Peyer's patch (tissue), 4 donors: ENCODE results near the gene SGCA. TPM values are rescaled to one million over a fixed set of nuclear protein-coding genes. Genes with fewer than 3 reads are reported as not detected.

Experiments used
- DNase-seq, 3 donors: peaks; one replicate each; pipeline ENCODE4 v3.0.0-alpha.2; 2017 to 2019
- H3K27ac ChIP-seq, 4 donors: fragments of 200-600 bp; sonication (generic); one replicate each; pipeline ENCODE4 v1.5.1; 2016 to 2019
- H3K27me3 ChIP-seq, 2 donors: fragments of 200-600 bp; sonication (generic); one replicate each; pipeline ENCODE4 v1.5.1; 2019
- H3K36me3 ChIP-seq, 3 donors: fragments of 200-600 bp; sonication (generic); one replicate each; pipeline ENCODE4 v1.5.1; 2016 to 2019
- H3K4me1 ChIP-seq, 4 donors: fragments of 200-600 bp; sonication (generic); one replicate each; pipeline ENCODE4 v1.5.1; 2016 to 2019
- H3K4me3 ChIP-seq, 4 donors: fragments of 200-600 bp; sonication (generic); 1 replicate in 3 of 4; 2 replicates in 1 of 4; pipeline ENCODE4 v1.5.1; 2016 to 2019; ENCODE audit warnings: mild to moderate bottlenecking in 1 of 4
- H3K9me3 ChIP-seq, 4 donors: fragments of 200-600 bp; sonication (generic); one replicate each; pipeline ENCODE4 v1.5.1; 2016 to 2019; ENCODE audit warnings: mild to moderate bottlenecking in 1 of 4
- POLR2A ChIP-seq, 2 donors: fragments of 450-650 bp; IDR thresholded peaks; one replicate each; pipeline ENCODE4 v1.5.1; 2017; ENCODE audit warnings: antibody characterized with exemption in 2 of 2, mild to moderate bottlenecking in 2 of 2, moderate library complexity in 2 of 2
- total RNA-seq, 4 donors: library from RNA; depleted of rRNA; stranded (reverse); fragments of >200 nt; gene quantifications; one replicate each; pipeline ENCODE4 v1.1.0, GENCODE V29; 2016
- TF ChIP-seq, protein P1 (sequence below), 6 experiments: fragments of 450-650 bp in 4 of 6; fragments of 200-600 bp in 2 of 6; sonication (generic) in 1 of 6; IDR thresholded peaks; one replicate each; pipeline ENCODE4 v1.5.1; 2017 to 2019; ENCODE audit warnings: antibody characterized with exemption in 6 of 6, mild to moderate bottlenecking in 3 of 6, moderate library complexity in 1 of 6

The SGCA gene
- total RNA-seq, 4 donors from 2014 or later: 2.9 to 3.5 (median 3.5) TPM; not detected in 1

DNA sequence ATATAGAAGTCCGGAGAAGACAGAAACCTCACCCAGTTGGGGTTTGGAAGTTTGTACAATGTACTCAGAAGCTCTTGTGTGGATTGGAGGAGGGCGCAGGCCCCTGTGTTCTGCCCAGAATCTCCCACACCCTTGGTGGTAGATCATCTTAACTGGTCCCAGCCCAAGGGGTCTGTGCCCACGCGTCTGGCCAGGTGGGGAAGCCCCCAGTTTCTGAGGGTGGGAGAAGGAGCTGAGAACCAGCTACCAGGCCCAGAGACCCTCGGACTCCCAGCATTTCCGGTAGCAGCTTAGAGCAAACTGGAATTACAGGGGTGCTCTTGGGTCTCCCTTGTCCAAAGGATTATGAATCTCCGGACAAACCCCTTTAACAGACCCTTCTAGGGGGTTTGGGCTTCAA is 13.1 kb upstream of the SGCA start:
- Histone ChIP-seq H3K4me1 (peaks cover 0 to 43% (median 2%) of the 10 kb centered on the region in 4 donors), H3K36me3 (no peaks in the 10 kb centered on the region), H3K27ac (peak overlapping the region; percentile 86 to 99 (median 96)), H3K4me3 (no peak overlapping the region), H3K9me3 (no peaks in the 10 kb centered on the region), H3K27me3 (no peaks in the 10 kb centered on the region)
- TF ChIP-seq, protein P1, sequence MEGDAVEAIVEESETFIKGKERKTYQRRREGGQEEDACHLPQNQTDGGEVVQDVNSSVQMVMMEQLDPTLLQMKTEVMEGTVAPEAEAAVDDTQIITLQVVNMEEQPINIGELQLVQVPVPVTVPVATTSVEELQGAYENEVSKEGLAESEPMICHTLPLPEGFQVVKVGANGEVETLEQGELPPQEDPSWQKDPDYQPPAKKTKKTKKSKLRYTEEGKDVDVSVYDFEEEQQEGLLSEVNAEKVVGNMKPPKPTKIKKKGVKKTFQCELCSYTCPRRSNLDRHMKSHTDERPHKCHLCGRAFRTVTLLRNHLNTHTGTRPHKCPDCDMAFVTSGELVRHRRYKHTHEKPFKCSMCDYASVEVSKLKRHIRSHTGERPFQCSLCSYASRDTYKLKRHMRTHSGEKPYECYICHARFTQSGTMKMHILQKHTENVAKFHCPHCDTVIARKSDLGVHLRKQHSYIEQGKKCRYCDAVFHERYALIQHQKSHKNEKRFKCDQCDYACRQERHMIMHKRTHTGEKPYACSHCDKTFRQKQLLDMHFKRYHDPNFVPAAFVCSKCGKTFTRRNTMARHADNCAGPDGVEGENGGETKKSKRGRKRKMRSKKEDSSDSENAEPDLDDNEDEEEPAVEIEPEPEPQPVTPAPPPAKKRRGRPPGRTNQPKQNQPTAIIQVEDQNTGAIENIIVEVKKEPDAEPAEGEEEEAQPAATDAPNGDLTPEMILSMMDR (IDR thresholded peaks at IDR 0.05): no peak
- no peak for TF ChIP-seq POLR2A (IDR thresholded peaks at IDR 0.05)
- no peak for DNase-seq

DNA sequence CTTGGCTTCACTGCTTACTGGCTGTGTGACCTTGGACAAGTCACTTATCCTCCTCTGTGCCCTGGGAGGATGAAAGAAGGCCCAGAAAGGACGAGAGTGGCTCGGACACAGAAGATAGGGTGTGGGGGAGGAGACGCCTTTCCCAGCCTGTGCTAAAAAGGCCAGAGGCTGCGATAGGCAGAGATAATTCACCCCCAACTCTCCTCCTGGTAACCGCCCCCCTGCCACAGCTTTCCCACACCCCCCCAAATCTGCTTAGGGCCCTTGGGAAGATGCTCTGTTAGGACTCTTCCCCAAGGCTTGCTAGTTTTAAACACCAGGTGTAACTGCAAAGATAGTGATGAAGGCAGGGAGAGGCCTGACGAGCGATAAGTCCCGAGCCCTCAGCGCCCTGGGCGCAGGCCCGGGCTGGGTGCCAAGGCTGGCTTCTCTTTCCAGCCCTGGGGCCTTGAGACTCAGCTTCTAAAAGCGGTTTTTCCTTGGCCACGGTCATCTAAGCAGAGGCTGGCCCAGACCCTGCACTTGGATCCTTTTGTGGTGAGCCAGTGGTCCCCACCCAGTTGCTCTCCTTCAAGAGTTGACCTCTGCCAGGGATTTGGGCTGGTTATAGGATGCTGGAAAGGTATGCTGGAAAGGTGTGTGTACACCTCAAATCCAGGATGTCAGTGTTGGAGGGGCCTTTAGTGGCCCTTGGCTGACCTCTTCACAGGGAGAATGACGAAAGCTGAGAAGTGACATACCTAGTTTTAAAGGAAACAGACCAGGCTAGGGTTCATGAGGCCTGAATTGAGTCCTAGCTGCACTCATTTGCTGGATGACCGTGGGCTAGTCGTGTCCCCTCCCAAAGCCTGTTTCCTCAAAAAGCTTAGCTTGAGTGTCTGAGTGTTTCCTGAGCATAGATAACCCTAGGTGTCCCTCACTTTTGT is 11.9 kb upstream of the SGCA start:
- no peak for TF ChIP-seq POLR2A (IDR thresholded peaks at IDR 0.05)
- TF ChIP-seq, protein P1 (IDR thresholded peaks at IDR 0.05): no peak
- Histone ChIP-seq H3K27ac (peak overlapping the region; percentile 5 to 97 (median 64)), H3K4me1 (peaks cover 0 to 35% (median 2%) of the 10 kb centered on the region in 4 donors), H3K4me3 (no peak overlapping the region), H3K9me3 (no peaks in the 10 kb centered on the region), H3K36me3 (no peaks in the 10 kb centered on the region), H3K27me3 (no peaks in the 10 kb centered on the region)
- no peak for DNase-seq

DNA sequence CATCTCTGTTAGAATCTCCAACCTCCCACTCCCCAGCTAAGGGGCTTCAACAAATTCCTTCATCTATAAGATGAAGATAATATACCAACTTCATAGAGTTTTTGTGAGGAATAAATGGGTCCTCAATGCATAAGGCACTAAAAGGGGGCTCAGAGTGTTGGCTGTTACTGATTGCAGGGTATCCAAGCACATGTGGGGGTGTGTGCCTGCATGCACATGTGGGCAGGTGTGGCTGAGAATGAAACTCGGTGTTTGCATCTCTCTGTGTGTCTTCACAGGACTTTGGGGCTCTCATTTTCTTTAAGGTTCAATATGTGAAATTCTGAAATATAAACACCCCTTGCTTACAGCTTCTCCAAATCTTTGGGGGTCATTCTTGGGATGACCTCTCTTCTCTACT is 11.2 kb upstream of the SGCA start:
- TF ChIP-seq, protein P1 (IDR thresholded peaks at IDR 0.05): no peak
- no peak for TF ChIP-seq POLR2A (IDR thresholded peaks at IDR 0.05)
- Histone ChIP-seq H3K27me3 (no peaks in the 10 kb centered on the region), H3K36me3 (no peaks in the 10 kb centered on the region), H3K4me1 (peaks cover 0 to 35% (median 2%) of the 10 kb centered on the region in 4 donors), H3K27ac (peak overlapping the region; percentile 32 to 97 (median 68)), H3K9me3 (no peaks in the 10 kb centered on the region), H3K4me3 (no peak overlapping the region)
- no peak for DNase-seq

DNA sequence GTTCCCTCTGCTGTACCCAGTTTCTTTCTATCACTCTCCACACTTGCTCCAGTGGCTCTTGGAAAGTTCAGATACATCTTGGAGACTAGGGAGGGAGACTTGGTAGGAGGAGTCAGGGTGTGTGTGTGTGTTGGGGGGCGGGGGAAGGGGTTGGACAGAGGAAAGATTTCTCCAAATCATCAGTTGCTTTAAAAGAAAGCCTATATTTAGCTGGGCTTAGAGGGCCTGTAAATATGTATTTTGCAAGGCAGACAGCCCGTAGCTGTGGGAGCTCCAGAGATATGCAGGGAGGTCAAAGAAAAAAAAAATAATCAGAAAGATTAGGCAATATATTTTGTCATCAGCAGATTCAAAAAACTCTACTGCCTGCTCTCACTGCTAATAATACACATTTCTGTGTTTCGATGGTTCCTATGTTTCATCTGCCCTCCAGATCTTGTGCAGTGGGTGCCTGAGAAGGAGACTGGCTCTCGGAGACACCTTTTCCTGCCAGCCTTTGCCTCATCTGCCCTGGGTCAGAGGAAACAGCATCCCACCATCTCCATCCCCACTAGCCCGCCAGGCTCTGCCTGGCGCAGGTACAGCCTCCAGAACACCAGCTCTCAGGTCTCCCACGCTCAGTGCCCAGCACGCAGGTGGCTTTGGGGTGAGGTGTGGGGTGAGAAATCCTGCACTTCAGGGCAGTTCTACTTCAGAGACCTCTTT is 10.5 kb upstream of the SGCA start:
- no peak for TF ChIP-seq POLR2A (IDR thresholded peaks at IDR 0.05)
- TF ChIP-seq, protein P1 (IDR thresholded peaks at IDR 0.05): no peak
- H3K9me3 ChIP-seq: no peaks in the 10 kb centered on the region
- no peaks in the 10 kb centered on the region for H3K36me3 ChIP-seq
- no peak overlapping the region for H3K4me3 ChIP-seq
- no peaks in the 10 kb centered on the region for H3K27me3 ChIP-seq
- no peak for DNase-seq
- peaks cover 0 to 35% (median 2%) of the 10 kb centered on the region in 4 donors for H3K4me1 ChIP-seq
- peak overlapping the region; percentile 32 to 57 (median 36) for H3K27ac ChIP-seq

DNA sequence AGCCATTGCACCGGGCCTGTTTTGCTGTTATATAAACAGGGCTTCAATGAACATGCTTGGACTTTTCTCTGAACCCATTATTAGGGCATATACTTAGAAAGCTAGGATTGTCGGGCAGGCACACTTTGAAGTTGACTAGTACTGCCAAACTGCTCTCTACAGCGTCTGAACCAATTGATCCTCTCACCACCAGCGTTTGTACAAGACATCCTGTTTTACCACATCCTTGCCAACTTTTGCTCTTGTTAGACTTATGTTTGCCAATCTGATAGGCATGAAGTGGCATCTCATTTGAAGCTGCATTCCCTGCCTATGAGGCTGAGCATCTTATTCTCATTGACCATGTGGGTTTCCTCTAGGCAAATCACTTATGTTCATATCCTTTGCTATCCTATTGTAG is 7.9 kb upstream of the SGCA start:
- Histone ChIP-seq H3K36me3 (no peaks in the 10 kb centered on the region), H3K27me3 (no peaks in the 10 kb centered on the region), H3K27ac (no peak overlapping the region), H3K9me3 (no peaks in the 10 kb centered on the region), H3K4me1 (peaks cover 0 to 32% (median 2%) of the 10 kb centered on the region in 4 donors), H3K4me3 (no peak overlapping the region)
- no peak for DNase-seq
- TF ChIP-seq, protein P1 (IDR thresholded peaks at IDR 0.05): no peak
- no peak for TF ChIP-seq POLR2A (IDR thresholded peaks at IDR 0.05)
